K562 treated with DMSO at 1 percent for 48 hours (cell line): ENCODE data around the gene USP22. TPM values are rescaled to one million over a fixed set of nuclear protein-coding genes. Genes with fewer than 3 reads are reported as not detected.

Experiments
- total RNA-seq: library from RNA; unstranded; fragments of 300-600 nt; gene quantifications from 2 replicates; pipeline ENCODE4 v1.2.3, GENCODE V29; 2022; ENCODE audit warnings: low replicate concordance; ENCODE audit errors: extremely low read depth

USP22 gene
- 71.4 TPM in 1 of 2 replicates, not detected in the other for total RNA-seq

GRCh38 chr17:21042458-21043295 is at the start of gene USP22:
Gene USP22, minus strand, starts transcription at chr17:21043011. Its CDS starts 176 bp downstream, at chr17:21042835.

Other genes starting within 250 kb of the USP22 start
- not detected in 2 replicates for gene DHRS7B, start 84.0 kb upstream of the USP22 start, total RNA-seq
- not detected in 2 replicates for gene TMEM11, start 171.2 kb upstream of the USP22 start, total RNA-seq
- gene NATD1, start 210.4 kb upstream of the USP22 start, total RNA-seq = not detected in 2 replicates
- gene MAP2K3, start 241.7 kb upstream of the USP22 start, total RNA-seq = not detected in 2 replicates